ENCODE data around the gene TTC1.
"Not testable (repeated sequence)": the region's sequence is repeated elsewhere in the genome, so short reads cannot be mapped to it uniquely, and the experiment has no call there.

Gene TTC1, protein sequence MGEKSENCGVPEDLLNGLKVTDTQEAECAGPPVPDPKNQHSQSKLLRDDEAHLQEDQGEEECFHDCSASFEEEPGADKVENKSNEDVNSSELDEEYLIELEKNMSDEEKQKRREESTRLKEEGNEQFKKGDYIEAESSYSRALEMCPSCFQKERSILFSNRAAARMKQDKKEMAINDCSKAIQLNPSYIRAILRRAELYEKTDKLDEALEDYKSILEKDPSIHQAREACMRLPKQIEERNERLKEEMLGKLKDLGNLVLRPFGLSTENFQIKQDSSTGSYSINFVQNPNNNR

DNA sequence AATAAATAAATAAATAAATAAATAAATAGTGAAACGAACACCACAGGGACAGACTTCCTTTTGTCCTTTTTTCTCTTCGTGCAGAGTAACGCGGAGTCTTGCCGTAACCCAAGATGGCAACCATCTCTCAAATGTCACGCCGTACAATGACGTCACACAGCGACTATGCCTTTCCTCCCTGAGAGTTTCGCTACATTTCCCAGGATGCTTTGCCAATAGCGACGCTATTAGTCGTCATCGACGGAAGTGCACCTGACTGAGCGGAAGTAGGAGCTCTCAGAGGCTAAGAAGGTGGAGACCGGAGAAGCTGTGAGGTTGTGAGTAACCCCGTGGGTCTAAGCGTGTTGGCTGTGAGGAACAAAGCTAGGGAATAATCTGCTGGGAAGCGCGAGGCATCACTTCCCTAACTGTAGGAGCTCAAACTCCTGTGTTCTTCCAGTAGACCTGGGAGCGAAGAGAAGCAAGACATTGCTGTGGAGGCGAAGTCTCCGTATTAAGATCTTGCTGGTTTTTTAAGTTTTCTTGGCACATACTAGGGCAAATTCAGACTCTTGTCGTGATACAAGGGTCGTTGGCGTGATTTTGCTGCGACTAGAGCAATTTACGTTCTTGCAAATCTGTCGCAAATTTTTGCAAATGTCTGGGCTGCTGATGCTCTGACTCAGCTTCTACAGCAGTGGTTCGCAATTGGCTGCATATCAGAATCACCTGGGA, at the start of gene TTC1:
TTC1 (plus strand) TSS at position 263 of the 714 bp plus-strand sequence. CDS start 1,390 bp downstream, outside the sequence.
- DNase-seq (ENCODE audit: low read depth, low spot score) = peak; percentile 98

DNA sequence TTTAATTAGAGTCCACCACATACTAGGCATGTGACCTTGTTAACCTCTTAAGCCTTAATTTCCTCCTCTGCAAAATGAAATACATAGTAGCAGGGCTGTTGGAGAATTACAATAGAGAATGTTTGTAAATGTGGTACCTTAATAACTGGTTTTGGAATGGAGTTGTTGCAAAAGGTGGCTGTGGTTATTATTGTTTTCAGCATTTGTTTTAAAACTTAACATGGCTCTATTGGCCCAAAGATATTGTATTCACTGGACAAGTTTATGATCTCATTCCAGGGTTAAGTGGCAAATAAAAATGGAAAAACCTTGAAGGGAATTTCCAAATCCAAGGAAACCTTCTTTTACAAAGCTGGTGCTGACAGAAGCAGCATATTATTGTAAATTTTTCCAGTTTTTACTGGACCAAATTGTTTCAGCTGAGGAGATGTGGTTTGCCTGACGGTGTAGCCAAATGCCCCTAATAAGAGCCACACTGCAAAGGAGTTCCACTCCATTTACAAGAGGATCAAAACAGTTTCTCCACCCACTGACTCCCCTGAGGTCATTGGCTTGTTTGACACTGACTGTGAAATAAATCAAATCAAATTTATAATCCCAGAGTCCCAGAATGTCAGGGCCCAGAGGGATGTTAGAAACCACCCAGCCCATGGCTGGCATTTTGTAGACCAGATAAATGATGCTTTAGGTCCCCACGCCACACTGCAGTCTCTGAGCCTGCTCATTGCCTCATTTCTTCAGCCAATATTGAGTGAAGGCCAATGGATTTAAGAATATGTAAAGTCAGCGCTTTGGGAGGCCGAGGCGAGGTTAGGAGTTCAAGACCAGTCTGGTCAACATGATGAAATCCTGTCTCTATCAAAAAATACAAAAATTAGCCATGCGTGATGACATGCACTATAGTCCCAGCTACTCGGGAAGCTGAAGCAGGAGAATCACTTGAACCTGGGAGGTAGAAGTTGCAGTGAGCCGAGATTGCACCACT, 47.5 kb upstream of the TTC1 start:
- DNase-seq (ENCODE audit: low read depth, low spot score) = no peak

DNA sequence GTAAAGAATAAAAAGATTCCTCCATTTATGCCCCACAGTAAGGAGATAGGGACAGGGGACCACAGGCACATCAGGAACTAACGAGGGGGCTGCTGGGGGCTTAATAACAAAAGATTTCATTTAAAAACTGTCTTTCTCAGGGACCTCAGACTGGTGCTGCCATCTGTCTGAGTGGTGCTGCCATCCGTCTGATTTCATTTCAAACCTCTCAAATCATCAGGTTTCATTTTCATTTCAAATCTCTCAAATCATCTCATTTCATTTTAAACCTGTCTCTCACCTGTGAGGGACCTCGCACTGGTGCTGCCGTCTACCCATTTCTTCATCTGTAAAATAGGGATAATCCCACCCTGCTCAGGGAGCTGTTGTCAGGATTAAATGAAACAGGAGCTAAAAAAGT, 46.7 kb upstream of the TTC1 start:
- no peak for DNase-seq (ENCODE audit: low read depth, low spot score)

DNA sequence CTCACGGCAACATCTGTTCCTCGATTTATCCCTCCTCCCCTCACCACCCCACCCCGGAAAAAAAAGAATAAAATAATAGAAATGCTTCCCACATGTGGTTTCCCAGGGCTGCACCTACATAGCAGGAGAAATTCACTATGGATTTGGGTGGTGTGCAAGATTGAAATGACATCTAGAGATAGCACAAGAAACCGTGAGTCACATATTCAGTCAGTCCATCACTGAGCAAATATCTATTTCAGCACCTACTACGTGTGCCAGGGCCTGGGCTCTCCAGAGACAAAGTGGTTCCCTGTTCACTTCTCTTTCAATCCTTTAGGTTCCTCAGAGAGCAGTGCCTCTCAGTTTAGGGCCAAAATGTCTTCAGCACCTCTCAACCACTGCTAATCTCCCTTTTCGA, 45.0 kb upstream of the TTC1 start:
- DNase-seq (ENCODE audit: low read depth, low spot score) = no peak

DNA sequence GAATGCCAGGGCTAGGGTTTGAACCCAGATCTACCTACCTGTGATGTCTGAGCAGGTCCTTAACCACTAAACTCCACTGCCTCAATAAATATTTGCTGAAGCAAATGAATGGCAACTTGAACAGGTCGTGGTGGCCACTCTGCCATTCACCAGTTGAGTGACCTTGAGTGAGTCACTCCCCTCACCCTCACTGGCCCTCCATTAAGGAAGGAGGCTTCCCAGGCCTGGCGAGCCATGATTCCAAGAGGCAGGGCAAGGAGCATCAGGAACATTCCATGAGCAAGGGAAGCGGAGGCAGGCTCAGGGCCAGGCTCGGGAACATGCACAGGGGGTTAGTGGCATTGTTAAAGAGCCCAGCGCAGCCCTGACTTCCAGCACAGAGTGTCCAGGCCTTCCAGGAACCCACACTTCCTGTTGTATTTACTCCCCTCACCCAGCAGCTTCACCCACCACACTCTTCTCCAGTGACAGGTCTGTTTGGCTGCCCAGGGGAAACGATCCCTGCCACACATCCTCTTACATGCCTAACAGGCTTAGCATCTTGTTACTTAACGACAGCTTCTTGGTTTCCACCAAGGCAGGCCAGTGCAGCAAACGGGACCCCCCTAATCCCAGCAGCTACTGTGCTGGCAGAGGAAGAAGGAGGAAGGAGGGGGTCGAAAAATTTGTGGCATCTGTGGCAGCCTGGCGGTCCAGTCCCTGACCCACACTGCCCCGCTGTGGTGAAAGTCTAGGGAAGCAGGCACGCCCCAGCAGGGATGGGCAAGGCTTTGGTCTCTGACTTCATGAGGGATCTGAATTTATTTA, 43.7 kb upstream of the TTC1 start:
- no peak for DNase-seq (ENCODE audit: low read depth, low spot score)

DNA sequence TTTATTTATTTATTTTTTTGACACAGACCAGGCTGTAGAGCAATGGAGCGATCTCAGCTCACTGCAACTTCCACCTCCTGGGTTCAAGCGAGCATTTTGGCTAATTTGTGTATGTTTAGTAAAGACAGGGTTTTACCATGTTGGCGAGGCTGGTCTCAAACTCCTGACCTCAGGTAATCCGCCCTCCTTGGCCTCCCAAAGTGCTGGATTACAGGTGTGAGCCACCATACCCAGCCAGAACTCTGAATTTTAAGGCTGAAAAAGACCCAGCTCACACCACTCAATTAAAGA, 43.2 kb upstream of the TTC1 start:
- DNase-seq (ENCODE audit: low read depth, low spot score) = not testable (repeated sequence)

DNA sequence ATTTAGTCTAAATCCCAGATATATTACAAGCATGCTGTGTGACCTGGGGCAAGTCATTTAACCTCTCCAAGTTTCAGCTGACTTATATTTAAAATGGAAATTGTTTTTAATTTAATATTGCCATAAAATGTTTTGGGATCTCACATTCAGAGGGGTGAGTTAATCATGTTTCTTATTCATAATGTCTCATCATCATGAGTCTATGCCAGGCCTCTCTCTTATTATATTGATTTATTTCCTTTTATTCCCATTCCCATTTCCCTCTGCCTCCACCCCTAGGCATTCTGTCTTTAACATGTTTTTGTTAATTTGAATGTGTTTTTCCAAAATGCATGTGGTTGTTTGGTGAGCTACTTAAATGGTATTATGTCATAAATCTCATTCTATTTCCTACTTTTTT, 39.0 kb upstream of the TTC1 start:
- no peak for DNase-seq (ENCODE audit: low read depth, low spot score)

DNA sequence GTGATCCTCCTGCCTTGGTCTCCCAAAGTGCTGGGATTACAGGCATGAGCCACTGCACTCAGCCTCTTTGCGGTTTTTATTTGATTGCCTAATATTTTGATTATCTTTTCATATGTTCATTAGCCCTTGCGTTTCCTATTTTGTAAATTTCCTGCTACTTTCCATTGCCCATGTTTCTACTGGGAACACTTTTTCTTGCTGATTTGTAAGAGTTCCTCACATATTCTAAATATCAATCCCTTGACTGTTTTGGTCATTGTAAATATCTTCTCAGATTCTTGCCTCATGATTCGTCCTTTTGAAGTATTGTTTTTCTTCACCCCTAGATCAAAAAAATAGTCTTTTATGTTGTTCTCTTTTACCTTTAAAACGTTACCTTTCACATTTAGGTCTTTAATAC, 37.9 kb upstream of the TTC1 start:
- DNase-seq (ENCODE audit: low read depth, low spot score) = no peak

DNA sequence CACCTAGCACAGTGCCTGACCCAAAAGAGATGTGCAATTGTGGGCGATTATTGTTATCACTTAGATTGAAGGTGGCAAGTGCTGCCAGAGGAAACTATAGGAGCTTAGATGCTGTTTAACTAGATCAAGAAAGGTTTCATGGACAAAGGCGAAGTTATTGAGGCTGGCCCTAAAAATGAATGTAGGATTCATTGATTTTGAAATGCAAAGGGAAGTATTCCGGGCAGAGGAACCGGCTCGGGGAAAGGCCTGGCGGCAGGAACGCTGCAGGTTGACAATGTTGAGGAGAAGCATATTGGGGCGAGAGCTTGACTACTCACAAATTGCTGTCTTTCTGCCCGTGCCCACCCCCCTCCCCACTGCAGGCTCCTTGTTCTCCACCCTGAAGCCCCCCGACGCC, 37.4 kb upstream of the TTC1 start:
- no peak for DNase-seq (ENCODE audit: low read depth, low spot score)

DNA sequence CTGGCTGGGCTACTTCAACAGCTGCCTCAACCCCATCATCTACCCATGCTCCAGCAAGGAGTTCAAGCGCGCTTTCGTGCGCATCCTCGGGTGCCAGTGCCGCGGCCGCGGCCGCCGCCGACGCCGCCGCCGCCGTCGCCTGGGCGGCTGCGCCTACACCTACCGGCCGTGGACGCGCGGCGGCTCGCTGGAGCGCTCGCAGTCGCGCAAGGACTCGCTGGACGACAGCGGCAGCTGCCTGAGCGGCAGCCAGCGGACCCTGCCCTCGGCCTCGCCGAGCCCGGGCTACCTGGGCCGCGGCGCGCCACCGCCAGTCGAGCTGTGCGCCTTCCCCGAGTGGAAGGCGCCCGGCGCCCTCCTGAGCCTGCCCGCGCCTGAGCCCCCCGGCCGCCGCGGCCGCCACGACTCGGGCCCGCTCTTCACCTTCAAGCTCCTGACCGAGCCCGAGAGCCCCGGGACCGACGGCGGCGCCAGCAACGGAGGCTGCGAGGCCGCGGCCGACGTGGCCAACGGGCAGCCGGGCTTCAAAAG, 36.9 kb upstream of the TTC1 start:
- DNase-seq (ENCODE audit: low read depth, low spot score) = no peak

DNA sequence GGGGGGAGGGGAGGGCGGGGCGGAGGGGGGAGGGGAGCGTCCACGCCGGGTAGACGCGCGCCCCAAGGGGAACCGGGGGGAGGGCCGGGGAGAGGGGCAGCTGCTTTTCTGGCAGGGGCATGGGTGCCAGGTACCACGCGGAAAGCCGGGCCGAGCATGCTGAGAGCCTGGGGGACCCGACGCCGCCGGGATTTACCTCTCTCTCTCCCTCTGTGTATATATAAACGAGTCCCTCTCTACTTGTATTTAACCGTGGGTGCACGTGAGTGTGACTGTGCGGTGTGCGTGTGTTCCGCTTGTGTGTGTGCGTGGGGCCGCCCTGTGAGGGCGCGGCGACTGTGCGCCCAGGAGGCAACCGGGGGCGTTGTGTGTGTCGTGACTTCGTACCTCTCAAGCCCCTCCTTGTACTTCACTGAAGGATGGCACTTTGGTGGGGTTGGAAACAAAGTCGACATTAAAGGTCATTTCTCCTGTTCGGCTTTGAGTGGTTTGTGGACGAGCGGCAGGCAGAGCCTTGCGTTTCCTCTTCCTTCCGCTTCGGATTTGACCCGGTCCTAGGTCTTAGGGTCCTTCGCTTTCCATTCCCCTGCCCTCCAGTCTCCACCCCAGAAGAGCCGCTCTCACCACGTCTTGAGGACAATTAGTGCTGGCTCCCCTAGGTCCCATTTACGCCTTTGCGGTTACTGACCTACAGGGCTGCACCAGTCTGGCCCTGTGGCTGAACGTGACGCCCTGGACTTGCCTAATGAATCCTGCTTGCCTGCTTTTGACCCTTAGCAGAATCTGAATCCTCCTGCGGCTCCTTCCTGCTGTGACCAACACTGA, 36.2 kb upstream of the TTC1 start:
- DNase-seq (ENCODE audit: low read depth, low spot score) = no peak

DNA sequence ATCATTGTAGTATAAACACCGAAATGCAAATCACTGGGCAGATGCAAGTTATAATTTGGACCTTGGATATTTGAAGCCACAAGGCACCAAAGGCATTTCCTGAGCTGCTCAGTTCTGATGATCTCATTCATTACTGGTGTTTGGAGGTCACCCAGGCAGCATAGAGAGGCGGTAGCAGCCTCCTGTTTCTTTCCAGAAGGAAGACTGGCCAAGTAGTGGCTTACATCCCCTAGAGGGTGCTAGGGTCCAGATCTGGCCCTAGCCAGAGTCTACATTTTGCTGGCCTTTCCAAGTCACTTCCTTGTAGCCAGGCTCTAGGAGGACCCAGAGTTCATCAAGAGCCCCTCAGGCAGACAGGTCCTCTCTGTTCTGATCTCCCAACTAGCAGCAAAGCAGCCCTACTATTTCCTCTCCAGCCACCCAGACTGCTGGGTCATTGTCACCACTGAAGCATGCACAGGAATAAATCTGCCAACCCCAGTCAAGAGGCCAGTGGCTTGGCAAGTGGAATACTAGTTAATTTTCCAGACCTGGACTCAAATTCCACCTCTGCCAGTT, 33.4 kb upstream of the TTC1 start:
- DNase-seq (ENCODE audit: low read depth, low spot score) = peak; percentile 65

DNA sequence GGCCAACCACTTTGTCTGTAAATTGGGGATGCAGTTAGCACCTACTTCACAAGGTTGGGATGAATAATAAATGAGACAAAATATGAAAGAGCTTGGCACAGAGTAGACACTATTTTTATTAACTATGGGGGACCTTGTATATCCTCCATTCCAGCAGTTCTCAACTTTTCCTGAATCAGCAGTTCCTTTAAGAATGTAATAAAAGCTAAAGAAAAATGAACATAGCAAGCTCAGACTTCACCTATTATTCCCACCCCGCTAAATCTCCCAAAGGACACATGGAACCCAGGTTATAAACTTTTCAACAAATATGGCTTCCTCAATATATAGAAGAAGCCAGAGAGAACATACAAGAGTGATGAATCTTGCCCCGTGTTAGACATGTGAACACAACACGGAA, 32.0 kb upstream of the TTC1 start:
- no peak for DNase-seq (ENCODE audit: low read depth, low spot score)

DNA sequence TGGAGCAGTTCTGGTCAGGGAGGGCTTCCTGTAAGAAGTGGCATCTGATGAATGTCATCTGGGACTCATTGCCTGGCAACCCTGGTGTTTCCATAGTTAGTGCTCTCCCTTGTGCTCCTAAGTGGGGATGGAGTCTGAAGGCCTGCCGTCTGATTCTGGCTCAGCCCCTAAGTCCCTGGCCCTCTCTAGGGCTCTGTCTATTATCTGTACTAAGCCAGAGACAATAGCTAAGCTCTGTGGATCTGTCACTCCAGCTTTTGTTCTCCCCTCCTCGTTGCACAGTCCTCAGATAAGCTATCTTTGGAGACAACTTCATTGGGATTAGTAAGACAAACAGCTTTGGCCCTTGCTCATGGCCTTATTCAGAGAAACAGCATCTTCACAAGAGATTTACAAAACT, 30.6 kb upstream of the TTC1 start:
- no peak for DNase-seq (ENCODE audit: low read depth, low spot score)

DNA sequence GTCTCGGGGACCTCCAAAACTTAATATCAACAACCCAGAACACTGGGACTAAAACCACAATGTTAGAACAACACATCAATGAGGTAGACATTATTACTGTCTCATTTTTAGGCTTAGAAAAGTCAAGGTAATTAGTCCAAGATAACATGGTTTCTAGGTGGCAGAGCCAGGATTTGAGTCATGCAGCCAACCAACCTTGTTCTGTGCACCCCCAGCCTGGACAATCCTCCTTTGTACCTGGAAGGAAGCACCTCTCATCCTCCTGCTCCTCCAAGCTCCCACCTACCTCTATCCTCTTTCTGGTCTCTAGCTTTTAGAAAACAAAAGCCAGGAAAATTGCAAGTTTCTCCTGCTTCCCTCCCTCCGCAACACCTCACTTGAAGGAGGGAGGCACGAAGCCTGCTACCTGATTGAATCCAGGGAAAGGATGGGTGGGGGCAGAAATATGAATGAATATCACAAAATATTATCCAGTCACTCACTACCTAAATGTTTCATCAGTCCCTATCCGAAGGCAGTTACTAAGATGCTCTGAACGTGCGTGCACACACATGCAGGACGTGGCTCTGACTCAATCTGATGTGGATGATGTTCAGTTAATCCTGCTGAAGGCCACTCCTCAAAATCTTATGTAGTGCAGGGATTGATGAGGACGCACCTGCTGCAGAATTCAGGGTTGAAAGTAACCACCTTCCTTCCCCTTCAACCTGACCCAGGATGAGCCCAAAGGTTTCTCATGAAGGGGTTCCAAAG, 26.3 kb upstream of the TTC1 start:
- no peak for DNase-seq (ENCODE audit: low read depth, low spot score)

DNA sequence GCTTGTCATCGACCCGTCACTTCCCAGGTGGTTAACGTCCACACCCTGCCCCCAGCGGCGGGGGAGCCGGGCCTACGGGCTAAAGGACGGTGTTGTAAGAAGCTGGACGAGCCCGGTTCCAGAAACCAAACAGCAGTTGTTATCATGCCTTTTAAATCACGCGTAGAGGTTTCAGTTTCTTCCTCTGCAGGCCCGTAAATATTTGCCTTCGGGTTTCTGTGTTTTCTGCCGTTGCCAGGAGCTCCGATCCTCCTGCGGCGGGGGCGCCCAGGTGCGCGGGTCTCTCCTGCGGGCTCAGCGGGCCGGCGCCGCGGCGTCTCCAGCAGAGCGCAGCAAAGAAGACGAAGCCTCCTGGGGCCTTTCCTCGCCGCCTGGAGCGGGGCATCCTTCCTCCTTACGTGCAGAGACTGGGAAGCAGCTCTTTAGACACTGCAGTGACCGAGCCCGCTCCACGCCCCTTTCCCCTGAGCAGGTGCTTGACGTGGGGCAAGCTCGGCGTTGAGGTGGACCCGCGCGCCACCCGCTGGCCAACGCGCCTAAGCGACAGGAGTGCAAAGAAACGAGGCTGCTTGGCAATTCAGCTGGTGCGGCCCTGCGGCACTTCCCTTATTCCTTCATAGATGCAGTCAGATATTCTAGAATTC, 21.8 kb upstream of the TTC1 start:
- no peak for DNase-seq (ENCODE audit: low read depth, low spot score)

DNA sequence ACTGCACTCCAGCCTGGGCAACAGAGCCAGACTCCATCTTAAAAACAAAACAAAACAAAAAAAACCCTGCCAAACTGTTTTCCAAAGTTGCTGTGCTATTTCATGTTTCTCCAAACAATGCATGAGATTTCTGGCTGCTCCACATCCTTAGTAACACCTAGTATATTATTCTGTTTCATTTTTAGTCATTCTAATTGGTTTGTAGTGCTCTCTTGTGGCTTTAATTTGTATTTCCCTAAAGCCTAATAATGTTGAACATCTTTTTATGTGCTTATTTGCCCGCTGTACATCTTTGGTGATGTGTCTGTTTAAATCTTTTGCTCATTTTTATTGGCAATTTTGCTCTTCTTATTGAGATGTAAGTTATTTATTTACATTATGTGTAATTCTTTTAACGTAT, 18.4 kb upstream of the TTC1 start:
- no peak for DNase-seq (ENCODE audit: low read depth, low spot score)

DNA sequence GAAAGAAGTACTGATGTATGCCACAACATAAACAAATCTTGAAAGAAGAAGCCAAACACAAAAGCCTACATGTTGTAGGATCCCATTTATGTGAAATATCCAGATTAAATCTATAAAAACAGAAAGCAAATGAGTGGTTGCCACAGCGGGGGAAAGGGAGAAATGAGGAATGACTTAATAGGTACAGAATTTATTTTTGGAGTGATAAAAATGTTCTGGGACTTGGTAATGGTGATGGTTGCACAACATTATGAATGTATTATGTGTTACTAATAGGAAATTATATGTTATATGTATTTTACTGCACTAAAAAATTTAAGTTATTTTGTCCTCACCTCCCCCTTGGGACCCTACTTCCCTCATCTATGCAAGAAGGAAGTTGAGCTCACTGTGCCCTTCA, 16.4 kb upstream of the TTC1 start:
- DNase-seq (ENCODE audit: low read depth, low spot score) = no peak

DNA sequence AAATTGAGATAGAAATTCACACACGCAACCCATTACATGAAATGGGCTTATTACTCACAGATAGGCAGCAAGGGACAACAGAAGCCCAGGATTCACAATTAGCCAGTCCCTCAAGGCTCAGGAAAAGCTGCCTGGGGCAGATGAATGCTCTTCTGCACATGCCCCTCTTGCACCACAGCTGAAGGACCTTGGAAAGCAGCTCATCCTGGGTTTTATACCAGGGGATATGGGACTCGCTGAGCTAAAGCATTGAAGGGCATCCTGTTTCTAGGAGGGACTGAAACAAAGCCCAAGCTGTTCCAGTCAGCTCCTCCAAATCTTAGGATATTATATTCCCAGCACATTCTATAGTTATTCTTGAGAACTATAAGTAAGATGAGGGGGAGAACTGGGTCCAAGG, 15.7 kb upstream of the TTC1 start:
- DNase-seq (ENCODE audit: low read depth, low spot score) = no peak

Data from smooth muscle cell of the brain vasculature (primary cell).